ENCODE results near the gene M1AP.

GRCh38 chr2:74673826-74674528 lies 25.8 kb upstream of the M1AP start:
- TF ChIP-seq CTCF (IDR thresholded peaks at IDR 0.05) (no peak), POLR2A (IDR thresholded peaks at IDR 0.05) (no peak)
